KMS-11 (cell line): Measurements from ENCODE around the gene GRID1.

Experiments
- H2AFZ ChIP-seq: fragments of 200-600 bp; sonication (generic); 2 replicates; pipeline ENCODE4 v1.6.1; 2016; ENCODE audit warnings: antibody characterized with exemption, mixed run types, low read depth
- H3K27ac ChIP-seq: fragments of 200-600 bp; sonication (generic); 2 replicates; pipeline ENCODE4 v1.6.1; 2016; ENCODE audit warnings: mild to moderate bottlenecking, mixed run types
- H3K27me3 ChIP-seq: fragments of 200-600 bp; sonication (generic); 2 replicates; pipeline ENCODE4 v1.6.1; 2017; ENCODE audit warnings: mild to moderate bottlenecking, low read depth, mixed run types, moderate library complexity; ENCODE audit not compliant: insufficient read depth
- H3K36me3 ChIP-seq: fragments of 200-600 bp; sonication (generic); 2 replicates; pipeline ENCODE4 v1.6.1; 2017; ENCODE audit warnings: mild to moderate bottlenecking, mixed run types; ENCODE audit not compliant: insufficient read depth
- H3K4me1 ChIP-seq: fragments of 200-600 bp; sonication (generic); 2 replicates; pipeline ENCODE4 v1.6.1; 2016; ENCODE audit warnings: mild to moderate bottlenecking, low read depth, mixed run types; ENCODE audit not compliant: poor library complexity, severe bottlenecking
- H3K4me2 ChIP-seq: fragments of 200-600 bp; sonication (generic); 2 replicates; pipeline ENCODE4 v1.7.0; 2016; ENCODE audit warnings: mild to moderate bottlenecking, mixed run types
- H3K4me3 ChIP-seq: fragments of 200-600 bp; sonication (generic); IDR thresholded peaks from 2 replicates; pipeline ENCODE4 v1.6.1; 2017; ENCODE audit warnings: low read depth, low read length, mixed read lengths; ENCODE audit not compliant: insufficient read depth
- H3K79me2 ChIP-seq: fragments of 200-600 bp; sonication (generic); 2 replicates; pipeline ENCODE4 v1.6.1; 2016; ENCODE audit warnings: low read depth, mixed run types; ENCODE audit not compliant: insufficient read depth
- H3K9ac ChIP-seq: fragments of 200-600 bp; sonication (generic); 2 replicates; pipeline ENCODE4 v1.6.1; 2016; ENCODE audit warnings: mild to moderate bottlenecking, mixed run types
- H4K20me1 ChIP-seq: fragments of 200-600 bp; sonication (generic); 2 replicates; pipeline ENCODE4 v1.6.1; 2016; ENCODE audit warnings: mild to moderate bottlenecking, mixed run types; ENCODE audit not compliant: insufficient read depth
- CTCF ChIP-seq: fragments of 200-600 bp; sonication (generic); conservative IDR thresholded peaks from 2 replicates; pipeline ENCODE4 v1.6.1; 2017; ENCODE audit warnings: low read depth, mild to moderate bottlenecking, antibody characterized with exemption, low read length, moderate library complexity, mixed read lengths

The GRID1 gene

DNA sequence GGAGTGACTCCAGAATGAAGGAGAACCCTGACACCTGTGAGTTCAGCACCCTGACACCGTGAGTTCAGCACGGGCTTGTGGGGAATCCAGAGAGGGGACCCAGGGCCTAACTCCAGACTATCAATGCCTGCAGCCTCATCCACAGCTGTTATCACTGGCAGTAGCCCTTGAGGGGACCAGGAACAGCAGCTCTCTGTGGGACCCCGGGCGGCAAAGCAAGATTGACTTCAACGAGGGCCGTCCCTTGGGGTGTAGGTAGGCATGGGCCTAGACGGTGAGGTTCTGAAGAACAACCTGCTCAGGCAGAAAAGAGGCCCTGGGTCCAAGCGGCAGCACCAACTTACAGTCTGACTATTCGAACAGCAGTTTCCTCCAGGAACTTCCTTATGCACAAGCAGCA lies 8.9 kb downstream of the GRID1 start:
- no peaks in the 10 kb centered on the region for H3K79me2 ChIP-seq
- H3K36me3 ChIP-seq = no peaks in the 10 kb centered on the region
- no peak for TF ChIP-seq CTCF
- no peaks in the 10 kb centered on the region for H4K20me1 ChIP-seq
- H3K4me2 ChIP-seq = no peak overlapping the region
- no peak overlapping the region for H3K4me3 ChIP-seq
- no peak overlapping the region for H3K9ac ChIP-seq
- no peaks in the 10 kb centered on the region for H3K4me1 ChIP-seq
- H2AFZ ChIP-seq = no peak overlapping the region
- no peaks in the 10 kb centered on the region for H3K27me3 ChIP-seq
- H3K27ac ChIP-seq = no peak overlapping the region

DNA sequence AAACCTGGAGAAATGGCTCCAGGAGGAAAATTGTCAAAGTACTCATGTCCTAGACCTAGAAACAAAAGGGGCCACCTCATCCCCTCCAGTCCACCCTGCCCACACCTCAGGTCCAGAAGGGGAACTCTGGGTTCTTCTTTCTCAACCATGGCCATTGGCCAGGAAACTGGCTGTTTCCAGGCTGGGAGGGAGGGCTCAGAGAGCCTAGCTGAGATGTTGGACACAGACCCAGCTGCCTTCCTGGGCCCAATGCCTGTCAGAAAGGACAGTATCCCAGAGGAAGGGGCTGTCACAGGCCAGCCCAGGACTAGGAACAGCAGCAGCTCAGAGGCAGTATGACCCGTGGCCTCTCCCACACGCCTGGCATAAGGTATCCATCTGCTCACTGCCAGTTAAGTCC lies 9.6 kb downstream of the GRID1 start:
- Histone ChIP-seq H3K27ac (no peak overlapping the region), H3K27me3 (no peaks in the 10 kb centered on the region), H4K20me1 (no peaks in the 10 kb centered on the region), H2AFZ (no peak overlapping the region), H3K79me2 (no peaks in the 10 kb centered on the region), H3K4me1 (no peaks in the 10 kb centered on the region), H3K4me3 (no peak overlapping the region), H3K36me3 (no peaks in the 10 kb centered on the region), H3K4me2 (no peak overlapping the region), H3K9ac (no peak overlapping the region)
- TF ChIP-seq CTCF = no peak

DNA sequence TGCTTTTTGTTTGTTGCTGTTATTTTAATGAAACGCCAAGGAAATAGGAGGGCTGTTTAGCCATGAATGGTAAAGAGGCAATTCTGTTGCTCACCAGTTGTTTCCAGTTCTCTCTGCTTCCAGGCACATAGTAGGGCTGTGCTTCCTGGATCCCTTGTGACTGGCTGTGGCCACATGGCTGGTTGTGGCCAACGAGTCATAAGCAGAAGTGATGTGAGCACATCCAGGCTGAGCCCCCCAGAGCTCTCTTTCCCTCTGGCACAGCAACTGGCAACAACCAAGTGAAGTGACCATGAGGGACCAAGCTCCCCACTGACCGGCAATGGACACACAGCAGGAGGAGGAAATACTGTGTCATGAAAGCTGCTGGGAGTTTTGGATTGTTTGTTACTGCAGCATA lies 10.3 kb downstream of the GRID1 start:
- Histone ChIP-seq H4K20me1 (no peaks in the 10 kb centered on the region), H3K4me3 (no peak overlapping the region), H3K27ac (no peak overlapping the region), H3K27me3 (no peaks in the 10 kb centered on the region), H3K36me3 (no peaks in the 10 kb centered on the region), H3K9ac (no peak overlapping the region), H3K79me2 (no peaks in the 10 kb centered on the region), H3K4me1 (no peaks in the 10 kb centered on the region), H3K4me2 (no peak overlapping the region), H2AFZ (no peak overlapping the region)
- TF ChIP-seq CTCF = no peak

- no peak overlapping the region for H3K4me2 ChIP-seq
- H3K27ac ChIP-seq = no peak overlapping the region
- no peak overlapping the region for H2AFZ ChIP-seq
- no peaks in the 10 kb centered on the region for H3K79me2 ChIP-seq
- H3K27me3 ChIP-seq = no peaks in the 10 kb centered on the region
- H3K9ac ChIP-seq = no peak overlapping the region
- no peak for TF ChIP-seq CTCF
- H4K20me1 ChIP-seq = no peaks in the 10 kb centered on the region
- no peaks in the 10 kb centered on the region for H3K4me1 ChIP-seq
- no peak overlapping the region for H3K4me3 ChIP-seq
- H3K36me3 ChIP-seq = no peaks in the 10 kb centered on the region
These were observed 11.0 kb downstream of the GRID1 start for GRCh38 chr10:86355571-86356038.
